NOMO-1 treated with DMSO at 0.1 percent for 48 hours (cell line): Measurements from ENCODE around the gene CLDN14.

Experiments used
- DNase-seq: peaks from one replicate; lab custom pipeline; 2025; ENCODE audit not compliant: unreplicated experiment; lab: John Stamatoyannopoulos, UW

The CLDN14 gene

GRCh38 chr21:36473203-36473602, 6.7 kb downstream of the CLDN14 start:
- DNase-seq, result no peak

DNA sequence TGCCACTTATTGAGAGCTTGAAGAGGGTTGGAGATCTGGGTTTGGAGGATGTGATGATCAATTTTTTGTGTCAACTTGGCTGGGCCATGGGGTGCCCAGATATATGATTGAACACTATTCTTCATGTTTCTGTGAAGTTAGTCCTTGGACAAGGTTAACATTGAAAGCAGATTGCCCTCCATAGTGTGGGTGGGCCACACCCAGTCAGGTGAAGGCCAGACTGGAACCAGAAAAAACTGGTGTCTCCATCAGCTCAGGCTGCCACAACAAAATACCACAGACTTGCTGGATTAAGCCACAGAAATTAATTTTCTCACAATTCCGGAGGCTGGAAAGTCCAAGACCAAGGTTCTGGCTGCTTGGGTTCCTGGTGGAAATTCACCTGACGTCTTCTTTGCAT, 7.5 kb downstream of the CLDN14 start:
- DNase-seq, result no peak

DNA sequence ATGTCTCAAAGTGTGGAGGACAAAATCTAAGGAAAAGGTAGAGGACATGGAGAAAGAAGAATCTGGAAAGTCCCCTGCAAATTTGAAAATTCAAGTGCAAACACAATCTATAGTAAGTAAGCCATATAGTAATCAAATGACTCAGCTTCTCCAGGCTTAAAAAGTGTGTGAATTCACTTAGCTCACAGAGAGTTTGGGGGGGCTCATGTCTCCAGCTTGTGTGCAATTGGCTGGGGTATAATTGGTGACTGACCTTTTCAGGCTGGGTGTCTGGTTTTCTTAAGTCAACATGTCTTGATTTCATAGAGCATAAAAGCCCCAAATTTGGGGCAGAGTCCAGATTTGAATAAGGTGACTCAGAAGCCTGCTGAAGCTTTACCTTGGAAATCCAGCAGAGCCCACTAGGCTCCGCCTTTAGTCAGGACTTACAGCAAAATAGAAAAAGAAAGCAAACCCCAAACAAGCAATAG, 8.6 kb downstream of the CLDN14 start:
- no peak for DNase-seq

- no peak for DNase-seq
Observed at GRCh38 chr21:36470294-36470693, 9.6 kb downstream of the CLDN14 start.

DNA sequence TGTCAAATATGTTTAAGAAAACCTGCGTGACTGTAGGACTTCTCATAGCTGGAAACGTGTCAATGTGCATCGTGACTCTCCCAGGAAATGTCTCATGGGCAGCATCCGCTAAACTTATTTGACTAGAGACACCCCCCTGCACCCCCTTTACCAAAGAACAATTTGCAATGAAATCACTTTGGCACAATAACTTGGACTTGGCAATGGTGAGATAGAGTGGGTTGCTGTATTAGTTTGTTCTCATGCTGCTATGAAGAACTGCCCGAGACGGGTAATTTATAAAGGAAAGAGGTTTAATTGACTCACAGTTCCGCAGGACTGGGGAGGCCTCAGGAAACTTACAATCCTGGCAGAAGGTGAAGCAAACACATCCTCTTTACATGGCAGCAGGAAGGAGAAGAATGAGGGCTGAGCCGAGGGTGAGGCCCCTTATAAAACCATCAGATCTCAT, 13.8 kb downstream of the CLDN14 start:
- no peak for DNase-seq

DNA sequence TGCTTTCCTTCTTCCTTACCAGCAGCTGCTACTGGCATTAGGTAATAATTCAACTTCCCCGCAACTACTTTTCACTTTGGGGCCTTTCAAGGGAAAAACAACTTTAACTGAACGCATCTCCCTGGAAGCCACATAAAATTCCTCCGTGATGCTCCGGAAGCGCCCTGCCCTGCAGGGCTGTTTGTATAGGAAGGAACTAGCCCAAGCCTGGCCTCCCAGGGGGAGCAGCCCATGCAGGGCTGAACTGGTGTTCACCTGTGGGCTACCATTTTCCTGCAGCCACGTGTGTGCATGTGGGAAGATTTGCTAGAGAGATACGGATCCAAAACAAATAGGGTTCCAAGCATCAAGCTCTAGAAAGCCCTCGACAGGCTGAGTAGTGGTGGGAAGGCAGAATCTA, 14.4 kb downstream of the CLDN14 start:
- no peak for DNase-seq

GRCh38 chr21:36464590-36464989, 15.3 kb downstream of the CLDN14 start:
- no peak for DNase-seq

DNA sequence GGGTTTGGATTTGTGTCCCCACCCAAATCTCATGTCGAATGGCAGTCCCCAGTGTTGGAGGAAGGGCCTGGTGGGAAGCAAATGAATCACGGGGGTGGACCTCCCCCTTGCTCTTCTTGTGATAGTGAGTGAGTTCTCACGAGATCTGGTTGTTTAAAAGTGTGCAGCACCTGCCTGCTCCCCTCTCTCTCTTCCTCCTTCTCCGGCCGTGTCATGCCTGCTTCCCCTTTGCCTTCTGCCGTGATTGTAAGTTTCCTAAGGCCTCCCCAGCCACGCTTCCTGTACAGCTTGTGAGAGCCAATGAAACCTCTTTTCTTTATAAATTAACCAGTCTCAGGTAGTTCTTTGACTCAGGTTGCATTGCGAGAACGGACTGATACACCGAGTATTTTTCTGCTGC, 15.9 kb downstream of the CLDN14 start:
- DNase-seq, result no peak

- no peak for DNase-seq
Observed at GRCh38 chr21:36463204-36463603, 16.7 kb downstream of the CLDN14 start.

- no peak for DNase-seq
Observed at GRCh38 chr21:36461918-36462486, 17.9 kb downstream of the CLDN14 start.

GRCh38 chr21:36461277-36461917, 18.5 kb downstream of the CLDN14 start:
- DNase-seq, result no peak

GRCh38 chr21:36460866-36461265, 19.1 kb downstream of the CLDN14 start:
- DNase-seq, result no peak

DNA sequence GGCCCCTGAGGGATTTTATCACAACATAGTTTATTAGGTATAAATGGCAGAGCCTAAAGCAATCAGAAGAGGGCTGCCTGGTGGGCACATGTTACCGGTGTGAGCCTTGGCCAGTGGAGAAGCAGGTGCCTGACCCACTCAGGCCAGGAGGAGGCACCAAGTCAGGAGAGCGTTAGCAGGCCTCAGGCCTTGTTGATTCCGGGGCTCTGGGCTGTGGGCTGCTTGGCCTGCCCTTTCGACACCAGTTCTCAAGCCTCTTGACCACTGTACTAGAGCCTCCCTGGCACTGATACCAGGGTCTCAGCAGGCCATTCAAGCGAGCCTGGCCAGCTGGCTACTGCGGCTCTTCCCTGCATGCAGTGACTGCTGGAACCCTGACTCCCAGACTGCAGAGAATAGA, 20.8 kb downstream of the CLDN14 start:
- DNase-seq, result no peak

GRCh38 chr21:36456729-36457414, 23.1 kb downstream of the CLDN14 start:
- no peak for DNase-seq

GRCh38 chr21:36454706-36455105, 25.2 kb downstream of the CLDN14 start:
- no peak for DNase-seq

DNA sequence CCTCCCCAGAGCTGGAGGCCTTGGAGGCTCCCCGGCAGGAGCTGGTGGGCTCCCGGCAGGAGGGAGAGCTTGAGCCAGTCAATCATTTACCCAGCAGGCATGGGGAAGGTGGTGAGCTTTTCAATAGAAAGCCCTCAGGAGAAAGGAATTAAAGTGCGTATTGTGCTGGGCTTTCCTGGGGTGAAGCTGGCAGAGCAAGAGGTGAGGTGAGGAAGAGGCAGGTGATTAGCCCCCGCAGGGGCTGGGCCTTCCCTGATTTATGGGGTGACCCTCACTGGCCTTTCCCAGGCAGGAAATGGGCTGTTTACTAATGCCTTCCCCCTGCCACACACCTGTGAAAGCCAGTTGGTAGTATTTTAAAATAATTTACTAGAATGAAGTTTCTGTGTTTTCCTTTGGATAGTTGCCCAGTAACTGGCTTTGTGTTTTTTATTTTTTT, 25.8 kb downstream of the CLDN14 start:
- DNase-seq, result no peak

DNA sequence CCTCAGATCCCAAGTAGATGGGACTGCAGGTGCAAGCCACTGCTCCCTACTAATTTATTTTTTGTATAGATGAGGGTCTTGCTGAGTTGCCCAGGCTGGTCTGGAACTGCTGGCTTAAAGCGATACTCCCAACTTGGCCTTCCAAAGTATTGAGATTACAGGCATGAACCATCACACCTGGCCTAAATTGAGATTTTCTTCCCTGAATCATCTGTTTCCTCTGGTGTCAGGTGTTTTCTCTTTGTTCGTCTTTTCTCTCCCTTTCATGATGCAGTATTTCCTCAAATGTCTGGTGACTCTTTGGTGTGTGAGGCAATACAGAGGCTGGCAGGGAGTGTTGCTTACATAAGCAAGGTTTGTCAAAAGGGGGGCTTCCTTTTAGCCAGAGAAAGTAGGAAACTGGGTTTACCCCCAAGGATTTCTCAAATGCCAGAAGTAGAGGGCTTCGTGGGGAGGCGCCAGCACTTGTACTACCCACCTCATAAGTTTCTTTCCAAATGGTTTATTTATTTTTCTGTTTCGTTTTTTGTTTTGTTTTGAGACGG, 27.6 kb downstream of the CLDN14 start:
- DNase-seq, result no peak

GRCh38 chr21:36451506-36451905, 28.4 kb downstream of the CLDN14 start:
- no peak for DNase-seq

DNA sequence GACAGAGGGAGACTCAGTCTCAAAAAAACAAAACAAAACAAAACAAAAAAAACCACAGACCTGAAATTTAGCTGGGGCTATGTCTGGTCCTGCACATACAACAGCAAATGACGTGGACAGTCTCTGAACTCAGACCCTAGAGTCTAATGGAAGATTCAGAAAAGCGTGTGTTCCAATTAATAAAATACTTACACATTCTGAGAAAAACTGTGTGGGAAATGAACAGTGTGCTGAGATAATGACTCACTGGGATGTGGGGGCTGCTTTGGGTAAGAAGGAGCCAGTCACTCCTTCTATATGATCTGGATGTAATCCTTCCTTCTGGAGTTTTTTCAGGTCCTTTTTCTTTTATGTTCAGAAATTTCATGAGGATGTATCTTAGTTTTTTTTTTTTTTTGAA, 29.4 kb downstream of the CLDN14 start:
- DNase-seq, result no peak

GRCh38 chr21:36446301-36446700, 33.6 kb downstream of the CLDN14 start:
- no peak for DNase-seq

- DNase-seq, result no peak
Observed at GRCh38 chr21:36441715-36442114, 38.2 kb downstream of the CLDN14 start.

DNA sequence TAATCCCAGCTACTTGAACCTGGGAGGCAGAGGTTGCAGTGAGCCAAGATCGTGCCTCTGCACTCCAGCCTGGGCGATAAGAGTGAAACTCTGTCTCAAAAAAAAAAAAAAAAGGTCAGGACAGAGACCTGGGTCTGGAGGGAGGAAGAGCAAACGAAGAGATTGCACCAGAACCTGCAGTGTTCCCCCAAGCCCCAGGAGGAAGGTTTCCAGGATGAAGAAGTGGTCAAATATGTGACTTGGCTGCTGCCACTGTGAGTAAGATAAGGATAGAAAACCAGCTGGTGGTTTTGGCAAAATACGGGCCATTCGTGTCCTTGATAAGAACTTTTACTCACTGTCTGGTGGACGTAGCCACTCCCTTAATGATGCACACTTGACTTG, 42.2 kb downstream of the CLDN14 start:
- no peak for DNase-seq
